NB4 (cell line): ENCODE results near the gene CCDC187.

Experiments
- POLR2A ChIP-seq: IDR thresholded peaks from 2 replicates; pipeline ENCODE4 v1.6.1; 2011; ENCODE audit warnings: mild to moderate bottlenecking; ENCODE audit not compliant: insufficient read length; ENCODE audit errors: extremely low read depth
- TF ChIP-seq, protein P1 (sequence below): IDR thresholded peaks from one replicate; pipeline ENCODE4 v1.5.1; 2012; ENCODE audit warnings: low read depth, low read length

GRCh38 chr9:136300016-136300545 is 3.8 kb downstream of the CCDC187 start:
- TF ChIP-seq, protein P1, sequence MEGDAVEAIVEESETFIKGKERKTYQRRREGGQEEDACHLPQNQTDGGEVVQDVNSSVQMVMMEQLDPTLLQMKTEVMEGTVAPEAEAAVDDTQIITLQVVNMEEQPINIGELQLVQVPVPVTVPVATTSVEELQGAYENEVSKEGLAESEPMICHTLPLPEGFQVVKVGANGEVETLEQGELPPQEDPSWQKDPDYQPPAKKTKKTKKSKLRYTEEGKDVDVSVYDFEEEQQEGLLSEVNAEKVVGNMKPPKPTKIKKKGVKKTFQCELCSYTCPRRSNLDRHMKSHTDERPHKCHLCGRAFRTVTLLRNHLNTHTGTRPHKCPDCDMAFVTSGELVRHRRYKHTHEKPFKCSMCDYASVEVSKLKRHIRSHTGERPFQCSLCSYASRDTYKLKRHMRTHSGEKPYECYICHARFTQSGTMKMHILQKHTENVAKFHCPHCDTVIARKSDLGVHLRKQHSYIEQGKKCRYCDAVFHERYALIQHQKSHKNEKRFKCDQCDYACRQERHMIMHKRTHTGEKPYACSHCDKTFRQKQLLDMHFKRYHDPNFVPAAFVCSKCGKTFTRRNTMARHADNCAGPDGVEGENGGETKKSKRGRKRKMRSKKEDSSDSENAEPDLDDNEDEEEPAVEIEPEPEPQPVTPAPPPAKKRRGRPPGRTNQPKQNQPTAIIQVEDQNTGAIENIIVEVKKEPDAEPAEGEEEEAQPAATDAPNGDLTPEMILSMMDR: no peak
- TF ChIP-seq POLR2A: no peak
